ENCODE data around the gene FSHR.

The FSHR gene

GRCh38 chr2:48954311-48954710, 200.0 kb downstream of the FSHR start:
- DNase-seq (ENCODE audit: low read depth), result no peak

GRCh38 chr2:48952614-48953013, 201.7 kb downstream of the FSHR start:
- no peak for DNase-seq (ENCODE audit: low read depth)

GRCh38 chr2:48952143-48952542, 202.2 kb downstream of the FSHR start:
- DNase-seq (ENCODE audit: low read depth), result no peak

- DNase-seq (ENCODE audit: low read depth), result no peak
Observed at GRCh38 chr2:48948400-48949125, 205.8 kb downstream of the FSHR start.

- DNase-seq (ENCODE audit: low read depth), result peak; percentile 53
Observed at GRCh38 chr2:48946449-48947048, 207.8 kb downstream of the FSHR start.

GRCh38 chr2:48944956-48945355, 209.4 kb downstream of the FSHR start:
- DNase-seq (ENCODE audit: low read depth), result peak; percentile 81

- DNase-seq (ENCODE audit: low read depth), result peak; percentile 81
Observed at GRCh38 chr2:48943436-48943835, 210.9 kb downstream of the FSHR start.

GRCh38 chr2:48941908-48942307, 212.4 kb downstream of the FSHR start:
- DNase-seq (ENCODE audit: low read depth), result no peak

- DNase-seq (ENCODE audit: low read depth), result no peak
Observed at GRCh38 chr2:48941456-48941855, 212.9 kb downstream of the FSHR start.

- DNase-seq (ENCODE audit: low read depth), result peak; percentile 85
Observed at GRCh38 chr2:48940606-48941005, 213.7 kb downstream of the FSHR start.

- DNase-seq (ENCODE audit: low read depth), result no peak
Observed at GRCh38 chr2:48939232-48939631, 215.1 kb downstream of the FSHR start.

- DNase-seq (ENCODE audit: low read depth), result no peak
Observed at GRCh38 chr2:48938231-48938630, 216.1 kb downstream of the FSHR start.

- DNase-seq (ENCODE audit: low read depth), result no peak
Observed at GRCh38 chr2:48934807-48935206, 219.5 kb downstream of the FSHR start.

- DNase-seq (ENCODE audit: low read depth), result no peak
Observed at GRCh38 chr2:48933828-48934497, 220.4 kb downstream of the FSHR start.

GRCh38 chr2:48932667-48933066, 221.6 kb downstream of the FSHR start:
- no peak for DNase-seq (ENCODE audit: low read depth)

GRCh38 chr2:48929571-48930301, 224.6 kb downstream of the FSHR start:
- no peak for DNase-seq (ENCODE audit: low read depth)

- DNase-seq (ENCODE audit: low read depth), result no peak
Observed at GRCh38 chr2:48927355-48927754, 227.0 kb downstream of the FSHR start.

- DNase-seq (ENCODE audit: low read depth), result no peak
Observed at GRCh38 chr2:48915884-48916283, 238.4 kb downstream of the FSHR start.

GRCh38 chr2:48915227-48915626, 239.1 kb downstream of the FSHR start:
- no peak for DNase-seq (ENCODE audit: low read depth)

GRCh38 chr2:48914477-48915089, 239.7 kb downstream of the FSHR start:
- no peak for DNase-seq (ENCODE audit: low read depth)
